ENCODE results near the gene PTPRJ.

Gene PTPRJ

DNA sequence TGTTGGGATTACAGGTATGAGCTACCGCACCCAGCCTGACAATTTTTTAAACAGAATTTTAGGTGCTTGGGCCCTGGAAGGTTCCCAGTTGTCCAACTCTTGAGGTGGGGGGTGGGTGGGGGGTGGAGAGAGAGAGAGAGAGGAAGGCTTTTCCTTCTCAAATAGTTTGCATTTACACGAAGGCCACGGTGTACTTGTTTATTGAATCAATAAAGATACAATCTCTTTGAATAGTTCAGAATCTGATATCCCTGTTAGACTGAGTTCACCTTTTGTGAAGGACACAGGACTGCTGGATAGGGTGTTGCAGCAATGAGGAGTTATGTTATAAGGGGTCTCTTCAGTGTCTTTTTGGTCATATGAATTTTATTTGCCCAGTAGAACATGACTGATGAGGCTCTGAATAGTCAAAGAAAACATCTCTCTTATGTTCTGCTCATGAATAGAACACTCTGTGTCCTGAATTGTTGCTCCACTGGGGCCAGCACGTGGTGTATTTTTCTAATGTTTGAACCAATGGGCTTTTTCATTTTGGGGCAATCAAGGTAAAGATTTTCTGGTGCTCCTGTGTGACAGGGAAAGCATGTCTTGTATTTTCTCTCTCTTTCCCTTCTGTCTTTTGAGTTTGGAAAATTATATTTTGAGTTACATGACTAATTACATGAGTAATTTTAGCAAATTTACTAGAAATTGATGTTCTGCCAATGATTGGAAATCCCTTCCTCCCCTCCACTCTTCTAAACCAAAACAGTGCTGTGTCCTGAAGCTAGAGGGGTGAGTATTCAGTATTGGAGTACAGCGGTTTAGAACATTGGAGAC lies 61.7 kb downstream of the PTPRJ start:
- H3K79me1 ChIP-seq (replicated peaks; ENCODE audit: low read length, poor library complexity, severe bottlenecking) = peaks cover 5% of the 10 kb centered on the region
- DNase-seq = no peak
- 95% methylated on average over 3 of the region's 5 CpGs for WGBS
- no peak overlapping the region for H3K4ac ChIP-seq (ENCODE audit: low read depth in 1 of 2, low read length in 2 of 2)
- H3K9me3 ChIP-seq (ENCODE audit: control insufficient read depth, low read length) = no peaks in the 10 kb centered on the region
- H2AK5ac ChIP-seq (ENCODE audit: low read length, severe bottlenecking) = no peak overlapping the region
- H2BK120ac ChIP-seq (ENCODE audit: low read depth, low read length) = no peak overlapping the region
- H3K27ac ChIP-seq (ENCODE audit: low read length, poor library complexity, severe bottlenecking) = no peak overlapping the region
- H2BK12ac ChIP-seq (ENCODE audit: low read length in 2 of 2) = no peak overlapping the region
- H2AFZ ChIP-seq (ENCODE audit: low read depth, low read length) = no peak overlapping the region
- no peak overlapping the region for H3K14ac ChIP-seq (ENCODE audit: low read length in 2 of 2)
- H3K27me3 ChIP-seq (ENCODE audit: control insufficient read depth in 1 of 2, insufficient read depth in 1 of 2, low read length in 2 of 2) = no peaks in the 10 kb centered on the region
- H4K91ac ChIP-seq (ENCODE audit: low read length) = no peak overlapping the region
- H2BK15ac ChIP-seq (ENCODE audit: low read depth, poor library complexity, severe bottlenecking) = no peak overlapping the region
- H3K4me2 ChIP-seq (ENCODE audit: low read length, poor library complexity, severe bottlenecking) = no peak overlapping the region
- peaks cover 0 to 19% of the 10 kb centered on the region in 2 experiments for H3K36me3 ChIP-seq (ENCODE audit: control insufficient read depth in 1 of 2, insufficient read depth in 2 of 2, low read depth in 1 of 2, low read length in 2 of 2)
- no peak overlapping the region for H4K8ac ChIP-seq (ENCODE audit: low read length)
- no peak overlapping the region for H3K9ac ChIP-seq (ENCODE audit: low read length)
- no peak overlapping the region for H3K23ac ChIP-seq (ENCODE audit: low read length in 2 of 2)
- no peak overlapping the region for H3K18ac ChIP-seq (ENCODE audit: low read depth in 1 of 2, low read length in 2 of 2)
- no peak overlapping the region for H3K4me3 ChIP-seq (ENCODE audit: insufficient read depth in 1 of 2, low read depth in 1 of 2, low read length in 2 of 2)
- H2BK5ac ChIP-seq (ENCODE audit: low read depth, low read length, poor library complexity, severe bottlenecking) = no peak overlapping the region
- peaks cover 19% of the 10 kb centered on the region for H3K4me1 ChIP-seq (ENCODE audit: control insufficient read depth, insufficient read depth, low read depth, low read length)

DNA sequence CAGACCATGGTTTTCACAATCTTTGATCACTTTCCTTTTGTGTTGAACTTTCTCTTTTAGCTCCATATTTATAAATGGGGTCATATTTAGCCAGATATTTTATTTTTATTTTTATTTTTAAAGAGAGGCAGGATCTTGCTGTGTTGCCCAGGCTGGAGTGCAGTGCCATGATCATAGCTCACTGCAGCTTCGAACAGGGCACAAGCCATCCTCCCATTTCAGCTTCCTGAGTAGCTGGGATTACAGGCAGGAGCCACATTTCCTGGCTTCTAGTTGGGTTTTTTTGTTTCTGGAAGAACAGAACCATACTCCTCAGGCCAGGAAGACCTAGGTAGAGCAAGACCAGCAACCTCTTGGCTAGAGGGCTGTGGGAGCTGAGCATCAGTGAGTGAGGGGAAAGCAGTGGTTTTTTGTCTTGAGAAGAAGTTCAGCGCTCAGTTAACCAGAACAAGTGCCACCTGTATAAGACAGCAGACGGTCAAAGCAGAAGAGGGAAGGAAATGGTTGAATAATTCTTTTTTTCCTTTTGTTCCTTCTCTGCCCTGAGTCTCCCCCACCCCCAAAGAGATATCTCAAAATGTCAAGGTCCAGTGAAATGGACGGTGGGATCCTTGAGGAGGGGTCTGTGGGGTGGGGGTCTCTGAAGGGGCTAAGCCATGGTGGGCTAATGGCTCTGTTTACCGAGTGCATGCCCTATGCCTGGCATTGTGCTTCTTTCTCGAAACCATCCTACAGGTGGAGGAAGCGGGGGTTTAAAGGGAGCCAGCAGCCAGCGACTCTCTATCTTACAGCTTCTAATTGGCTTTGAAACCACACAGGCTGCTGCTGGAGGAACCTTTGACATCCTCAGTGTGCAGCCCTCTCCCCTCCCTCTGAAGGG lies 63.0 kb downstream of the PTPRJ start:
- Histone ChIP-seq H3K4me3 (ENCODE audit: insufficient read depth in 1 of 2, low read depth in 1 of 2, low read length in 2 of 2) (no peak overlapping the region), H3K4me2 (ENCODE audit: low read length, poor library complexity, severe bottlenecking) (no peak overlapping the region), H2AFZ (ENCODE audit: low read depth, low read length) (no peak overlapping the region), H4K8ac (ENCODE audit: low read length) (no peak overlapping the region), H2BK5ac (ENCODE audit: low read depth, low read length, poor library complexity, severe bottlenecking) (no peak overlapping the region), H4K91ac (ENCODE audit: low read length) (no peak overlapping the region), H3K18ac (ENCODE audit: low read depth in 1 of 2, low read length in 2 of 2) (no peak overlapping the region), H3K4ac (ENCODE audit: low read depth in 1 of 2, low read length in 2 of 2) (no peak overlapping the region), H3K79me1 (replicated peaks; ENCODE audit: low read length, poor library complexity, severe bottlenecking) (peaks cover 5% of the 10 kb centered on the region), H3K27ac (ENCODE audit: low read length, poor library complexity, severe bottlenecking) (no peak overlapping the region), H3K36me3 (ENCODE audit: control insufficient read depth in 1 of 2, insufficient read depth in 2 of 2, low read depth in 1 of 2, low read length in 2 of 2) (peaks cover 0 to 15% of the 10 kb centered on the region in 2 experiments), H3K4me1 (ENCODE audit: control insufficient read depth, insufficient read depth, low read depth, low read length) (peaks cover 25% of the 10 kb centered on the region), H3K14ac (ENCODE audit: low read length in 2 of 2) (no peak overlapping the region), H2BK15ac (ENCODE audit: low read depth, poor library complexity, severe bottlenecking) (no peak overlapping the region), H3K27me3 (ENCODE audit: control insufficient read depth in 1 of 2, insufficient read depth in 1 of 2, low read length in 2 of 2) (no peaks in the 10 kb centered on the region), H2BK12ac (ENCODE audit: low read length in 2 of 2) (no peak overlapping the region), H2AK5ac (ENCODE audit: low read length, severe bottlenecking) (no peak overlapping the region), H3K9ac (ENCODE audit: low read length) (no peak overlapping the region), H3K9me3 (ENCODE audit: control insufficient read depth, low read length) (no peaks in the 10 kb centered on the region), H3K23ac (ENCODE audit: low read length in 2 of 2) (no peak overlapping the region), H2BK120ac (ENCODE audit: low read depth, low read length) (no peak overlapping the region)
- WGBS = 90% methylated on average over 8 of the region's 8 CpGs
- DNase-seq = no peak

DNA sequence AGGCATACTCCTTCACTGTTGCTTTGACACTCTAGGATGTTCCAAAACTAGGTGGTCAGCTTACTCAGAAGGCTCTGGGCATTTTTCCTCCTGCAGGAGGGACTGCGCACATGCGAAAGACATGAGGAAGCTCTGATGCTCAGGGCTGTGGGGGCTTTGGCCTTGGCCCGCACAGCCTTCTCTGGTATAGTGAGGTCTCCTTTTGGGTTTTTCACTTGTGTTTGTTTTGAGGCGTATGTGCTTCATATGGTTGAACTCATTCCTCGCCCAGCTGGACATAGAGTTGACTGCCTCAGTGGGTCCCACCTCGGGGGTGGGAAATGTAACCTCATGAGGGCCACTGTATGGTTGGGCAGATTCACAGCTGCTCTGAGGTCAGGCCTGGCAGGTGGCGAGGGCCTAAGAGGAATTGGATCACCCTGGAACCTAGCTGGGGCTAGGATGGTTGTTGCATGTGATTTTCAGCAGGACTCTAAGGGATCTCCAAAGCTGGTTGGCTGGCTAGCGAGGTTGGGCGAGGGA lies 63.7 kb downstream of the PTPRJ start:
- H2BK120ac ChIP-seq (ENCODE audit: low read depth, low read length) = no peak overlapping the region
- H3K27ac ChIP-seq (ENCODE audit: low read length, poor library complexity, severe bottlenecking) = no peak overlapping the region
- no peak overlapping the region for H3K9ac ChIP-seq (ENCODE audit: low read length)
- no peak overlapping the region for H2BK12ac ChIP-seq (ENCODE audit: low read length in 2 of 2)
- H3K36me3 ChIP-seq (ENCODE audit: control insufficient read depth in 1 of 2, insufficient read depth in 2 of 2, low read depth in 1 of 2, low read length in 2 of 2) = peaks cover 0 to 18% of the 10 kb centered on the region in 2 experiments
- no peak overlapping the region for H3K4me2 ChIP-seq (ENCODE audit: low read length, poor library complexity, severe bottlenecking)
- H3K4me1 ChIP-seq (ENCODE audit: control insufficient read depth, insufficient read depth, low read depth, low read length) = peaks cover 30% of the 10 kb centered on the region
- no peak overlapping the region for H3K23ac ChIP-seq (ENCODE audit: low read length in 2 of 2)
- H3K4me3 ChIP-seq (ENCODE audit: insufficient read depth in 1 of 2, low read depth in 1 of 2, low read length in 2 of 2) = no peak overlapping the region
- peaks cover 5% of the 10 kb centered on the region for H3K79me1 ChIP-seq (replicated peaks; ENCODE audit: low read length, poor library complexity, severe bottlenecking)
- no peaks in the 10 kb centered on the region for H3K9me3 ChIP-seq (ENCODE audit: control insufficient read depth, low read length)
- no peak overlapping the region for H3K4ac ChIP-seq (ENCODE audit: low read depth in 1 of 2, low read length in 2 of 2)
- H2AFZ ChIP-seq (ENCODE audit: low read depth, low read length) = no peak overlapping the region
- H2BK15ac ChIP-seq (ENCODE audit: low read depth, poor library complexity, severe bottlenecking) = no peak overlapping the region
- no peak overlapping the region for H3K14ac ChIP-seq (ENCODE audit: low read length in 2 of 2)
- no peak overlapping the region for H3K18ac ChIP-seq (ENCODE audit: low read depth in 1 of 2, low read length in 2 of 2)
- H4K8ac ChIP-seq (ENCODE audit: low read length) = no peak overlapping the region
- no peak overlapping the region for H2BK5ac ChIP-seq (ENCODE audit: low read depth, low read length, poor library complexity, severe bottlenecking)
- H4K91ac ChIP-seq (ENCODE audit: low read length) = no peak overlapping the region
- DNase-seq = no peak
- 95% methylated on average over 7 of the region's 9 CpGs for WGBS
- no peaks in the 10 kb centered on the region for H3K27me3 ChIP-seq (ENCODE audit: control insufficient read depth in 1 of 2, insufficient read depth in 1 of 2, low read length in 2 of 2)
- no peak overlapping the region for H2AK5ac ChIP-seq (ENCODE audit: low read length, severe bottlenecking)

DNA sequence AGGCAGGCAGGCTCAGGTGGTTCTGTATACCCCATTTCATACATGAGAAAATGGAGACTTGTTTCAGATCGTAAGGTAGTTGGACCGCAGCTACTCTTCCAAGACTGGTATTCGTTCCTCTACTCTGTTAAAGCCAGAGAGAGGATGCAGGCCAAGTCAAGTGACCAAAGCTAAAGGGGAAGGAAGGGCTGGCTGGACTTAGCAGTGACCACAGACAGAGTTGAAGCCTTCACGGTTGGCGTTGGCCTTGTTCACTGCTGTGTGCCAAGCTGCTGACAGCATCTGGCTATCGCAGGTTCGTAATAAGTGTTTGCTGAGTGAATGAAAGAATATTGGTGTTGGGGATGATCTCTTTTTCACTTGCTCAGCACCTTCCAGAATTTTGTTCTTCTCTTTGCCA lies 64.2 kb downstream of the PTPRJ start:
- no peak overlapping the region for H2AK5ac ChIP-seq (ENCODE audit: low read length, severe bottlenecking)
- H3K9me3 ChIP-seq (ENCODE audit: control insufficient read depth, low read length) = no peaks in the 10 kb centered on the region
- peaks cover 32% of the 10 kb centered on the region for H3K4me1 ChIP-seq (ENCODE audit: control insufficient read depth, insufficient read depth, low read depth, low read length)
- WGBS = 97% methylated on average over 5 of the region's 7 CpGs
- H3K18ac ChIP-seq (ENCODE audit: low read depth in 1 of 2, low read length in 2 of 2) = no peak overlapping the region
- no peak overlapping the region for H3K4ac ChIP-seq (ENCODE audit: low read depth in 1 of 2, low read length in 2 of 2)
- peaks cover 5% of the 10 kb centered on the region for H3K79me1 ChIP-seq (replicated peaks; ENCODE audit: low read length, poor library complexity, severe bottlenecking)
- no peak overlapping the region for H3K27ac ChIP-seq (ENCODE audit: low read length, poor library complexity, severe bottlenecking)
- no peak overlapping the region for H3K4me3 ChIP-seq (ENCODE audit: insufficient read depth in 1 of 2, low read depth in 1 of 2, low read length in 2 of 2)
- no peak overlapping the region for H4K8ac ChIP-seq (ENCODE audit: low read length)
- H3K36me3 ChIP-seq (ENCODE audit: control insufficient read depth in 1 of 2, insufficient read depth in 2 of 2, low read depth in 1 of 2, low read length in 2 of 2) = peaks cover 0 to 20% of the 10 kb centered on the region in 2 experiments
- no peak overlapping the region for H2BK12ac ChIP-seq (ENCODE audit: low read length in 2 of 2)
- H4K91ac ChIP-seq (ENCODE audit: low read length) = no peak overlapping the region
- no peak overlapping the region for H3K23ac ChIP-seq (ENCODE audit: low read length in 2 of 2)
- no peak overlapping the region for H2BK5ac ChIP-seq (ENCODE audit: low read depth, low read length, poor library complexity, severe bottlenecking)
- no peak for DNase-seq
- no peak overlapping the region for H2BK120ac ChIP-seq (ENCODE audit: low read depth, low read length)
- H3K14ac ChIP-seq (ENCODE audit: low read length in 2 of 2) = no peak overlapping the region
- H3K4me2 ChIP-seq (ENCODE audit: low read length, poor library complexity, severe bottlenecking) = no peak overlapping the region
- no peak overlapping the region for H2BK15ac ChIP-seq (ENCODE audit: low read depth, poor library complexity, severe bottlenecking)
- H2AFZ ChIP-seq (ENCODE audit: low read depth, low read length) = no peak overlapping the region
- H3K9ac ChIP-seq (ENCODE audit: low read length) = no peak overlapping the region
- H3K27me3 ChIP-seq (ENCODE audit: control insufficient read depth in 1 of 2, insufficient read depth in 1 of 2, low read length in 2 of 2) = no peaks in the 10 kb centered on the region
